HUDEP-2 (cell line): ENCODE measurements around the gene PA2G4.

Experiments used
- DNase-seq, 76 experiments: peaks; one replicate each; lab custom pipeline; 2025; ENCODE audit not compliant: unreplicated experiment in 76 of 76; lab: John Stamatoyannopoulos, UW

Gene PA2G4

GRCh38 chr12:56162468-56163290 is 58.3 kb downstream of the PA2G4 start:
- no peak for DNase-seq
